ENCODE data around the gene LAMA3.

DNA sequence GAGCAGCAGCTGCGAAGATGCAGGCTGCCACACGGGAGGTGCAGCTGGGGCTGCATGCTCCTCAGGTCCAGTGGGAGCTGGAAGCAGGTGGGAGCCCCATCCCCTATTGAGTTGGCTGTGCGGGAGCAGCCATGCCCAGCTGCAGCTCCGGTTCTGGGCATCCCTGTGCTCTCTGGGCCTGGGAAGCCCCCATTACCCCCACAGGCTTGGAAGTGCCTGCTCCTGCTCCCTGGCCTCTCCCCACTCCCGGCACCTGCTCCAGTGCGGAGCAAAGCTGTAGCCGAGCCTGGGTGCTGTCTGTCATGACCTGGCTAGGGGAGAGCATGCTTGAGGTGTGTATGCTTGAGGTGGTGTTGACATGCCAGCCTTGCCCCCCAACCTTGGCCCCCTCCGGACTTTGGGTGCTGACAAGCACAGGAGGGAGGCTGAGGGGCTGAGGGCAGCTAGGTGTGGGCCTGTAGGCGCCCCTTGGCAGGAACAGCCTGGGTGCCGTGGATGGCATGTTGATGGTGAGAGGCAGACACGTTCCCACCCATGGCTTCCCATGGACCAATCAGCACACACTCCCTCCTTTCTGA, 48.0 kb upstream of the LAMA3 start:
- TF ChIP-seq EZH2 (IDR thresholded peaks at IDR 0.05) (no peak), EZH2phosphoT487 (IDR thresholded peaks at IDR 0.05) (no peak)
- TF ChIP-seq, protein P1, sequence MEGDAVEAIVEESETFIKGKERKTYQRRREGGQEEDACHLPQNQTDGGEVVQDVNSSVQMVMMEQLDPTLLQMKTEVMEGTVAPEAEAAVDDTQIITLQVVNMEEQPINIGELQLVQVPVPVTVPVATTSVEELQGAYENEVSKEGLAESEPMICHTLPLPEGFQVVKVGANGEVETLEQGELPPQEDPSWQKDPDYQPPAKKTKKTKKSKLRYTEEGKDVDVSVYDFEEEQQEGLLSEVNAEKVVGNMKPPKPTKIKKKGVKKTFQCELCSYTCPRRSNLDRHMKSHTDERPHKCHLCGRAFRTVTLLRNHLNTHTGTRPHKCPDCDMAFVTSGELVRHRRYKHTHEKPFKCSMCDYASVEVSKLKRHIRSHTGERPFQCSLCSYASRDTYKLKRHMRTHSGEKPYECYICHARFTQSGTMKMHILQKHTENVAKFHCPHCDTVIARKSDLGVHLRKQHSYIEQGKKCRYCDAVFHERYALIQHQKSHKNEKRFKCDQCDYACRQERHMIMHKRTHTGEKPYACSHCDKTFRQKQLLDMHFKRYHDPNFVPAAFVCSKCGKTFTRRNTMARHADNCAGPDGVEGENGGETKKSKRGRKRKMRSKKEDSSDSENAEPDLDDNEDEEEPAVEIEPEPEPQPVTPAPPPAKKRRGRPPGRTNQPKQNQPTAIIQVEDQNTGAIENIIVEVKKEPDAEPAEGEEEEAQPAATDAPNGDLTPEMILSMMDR (IDR thresholded peaks at IDR 0.05): no peak

All from neural progenitor cell (in vitro differentiated cells).